ENCODE measurements around the gene VMP1.

DNA sequence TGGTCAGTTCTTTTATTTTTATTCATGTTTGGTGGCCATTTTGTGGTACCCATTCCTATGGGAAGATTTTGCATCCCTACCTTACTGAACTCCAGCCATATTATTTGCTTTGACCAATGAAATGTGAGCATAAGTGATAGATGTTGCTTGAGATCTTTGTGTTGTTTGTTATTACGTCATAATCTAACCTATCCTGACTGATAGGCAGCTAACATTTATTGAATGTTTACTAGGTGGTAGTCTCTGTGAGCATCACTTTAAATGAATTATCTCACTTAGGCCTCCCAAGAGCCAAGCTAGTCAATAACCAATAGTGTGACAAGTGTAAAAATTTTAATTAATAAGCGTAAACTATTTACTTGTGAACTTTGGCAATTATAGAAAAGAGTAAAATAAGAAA is 37.6 kb downstream of the VMP1 start:
- TF ChIP-seq, protein P1, sequence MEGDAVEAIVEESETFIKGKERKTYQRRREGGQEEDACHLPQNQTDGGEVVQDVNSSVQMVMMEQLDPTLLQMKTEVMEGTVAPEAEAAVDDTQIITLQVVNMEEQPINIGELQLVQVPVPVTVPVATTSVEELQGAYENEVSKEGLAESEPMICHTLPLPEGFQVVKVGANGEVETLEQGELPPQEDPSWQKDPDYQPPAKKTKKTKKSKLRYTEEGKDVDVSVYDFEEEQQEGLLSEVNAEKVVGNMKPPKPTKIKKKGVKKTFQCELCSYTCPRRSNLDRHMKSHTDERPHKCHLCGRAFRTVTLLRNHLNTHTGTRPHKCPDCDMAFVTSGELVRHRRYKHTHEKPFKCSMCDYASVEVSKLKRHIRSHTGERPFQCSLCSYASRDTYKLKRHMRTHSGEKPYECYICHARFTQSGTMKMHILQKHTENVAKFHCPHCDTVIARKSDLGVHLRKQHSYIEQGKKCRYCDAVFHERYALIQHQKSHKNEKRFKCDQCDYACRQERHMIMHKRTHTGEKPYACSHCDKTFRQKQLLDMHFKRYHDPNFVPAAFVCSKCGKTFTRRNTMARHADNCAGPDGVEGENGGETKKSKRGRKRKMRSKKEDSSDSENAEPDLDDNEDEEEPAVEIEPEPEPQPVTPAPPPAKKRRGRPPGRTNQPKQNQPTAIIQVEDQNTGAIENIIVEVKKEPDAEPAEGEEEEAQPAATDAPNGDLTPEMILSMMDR (IDR thresholded peaks at IDR 0.05), result no peak
- no peak for TF ChIP-seq POLR2A (IDR thresholded peaks at IDR 0.05)
